A549 (cell line): ENCODE measurements around the gene BMP15. TPM values are rescaled to one million over a fixed set of nuclear protein-coding genes. Genes with fewer than 3 reads are reported as not detected.

ENCODE experiments used
- ATAC-seq, 2 experiments: fragments of 200-7000 bp in 1 of 2; fragments of >200 bp in 1 of 2; cut with Nextera tagmentation in 1 of 2; cut with Tn5 transposase in 1 of 2; 3 replicates each; pipeline versions ENCODE4 v1.8.0 to v1.9.1; 2018 to 2020; ENCODE audit warnings: mild to moderate bottlenecking in 1 of 2, moderate library complexity in 1 of 2
- CTCF ChIA-PET: fragments of 300-600 bp; sonication (Branson Sonifier 250); formaldehyde crosslinking; extraction: SDS; loops from one replicate; lab custom pipeline; 2021; ENCODE audit warnings: antibody characterized with exemption, inconsistent platforms; lab: Yijun Ruan, JAX
- POLR2A ChIA-PET: fragments of 350-600 bp; formaldehyde crosslinking; extraction: SDS; loops from one replicate; lab custom pipeline; 2021; ENCODE audit warnings: antibody characterized with exemption, inconsistent platforms; lab: Yijun Ruan, JAX
- DNase-seq, 2 experiments: peaks; one replicate each; pipeline versions ENCODE4 v3.0.0 to v3.0.0-alpha.2; 2011 to 2016; ENCODE audit warnings: low read depth in 1 of 2, low spot score in 1 of 2
- FAIRE-seq: peaks from 2 replicates; lab custom pipeline; 2011; peaks lifted over from hg19 to GRCh38; lab: Jason Lieb, UNC
- H3K27ac ChIP-seq, 2 experiments: fragments of >200 bp; sonication (Bioruptor Twin); formaldehyde crosslinking; 3 replicates each; pipeline ENCODE4 v1.5.1; 2016 to 2017
- H3K4me1 ChIP-seq: fragments of >200 bp; sonication (Bioruptor Twin); formaldehyde crosslinking; 3 replicates; pipeline ENCODE4 v1.6.1; 2016
- H3K4me2 ChIP-seq: fragments of >200 bp; sonication (Bioruptor Twin); formaldehyde crosslinking; 3 replicates; pipeline ENCODE4 v1.6.1; 2016
- H3K4me3 ChIP-seq: fragments of >200 bp; sonication (Bioruptor Twin); formaldehyde crosslinking; 3 replicates; pipeline ENCODE4 v1.5.1; 2016
- H3K9me3 ChIP-seq: fragments of >200 bp; sonication (Bioruptor Twin); formaldehyde crosslinking; 3 replicates; pipeline ENCODE4 v1.6.1; 2016
- BHLHE40 ChIP-seq: IDR thresholded peaks from 2 replicates; pipeline ENCODE4 v1.6.1; 2012; ENCODE audit warnings: low read depth, low read length, inconsistent platforms
- CHD2 ChIP-seq: fragments of 150-350 bp; IDR thresholded peaks from 2 replicates; pipeline ENCODE4 v1.6.1; 2014; ENCODE audit warnings: low read length; ENCODE audit not compliant: partially characterized antibody
- EHMT2 ChIP-seq: fragments of 200-600 bp; sonication (generic); IDR thresholded peaks from 2 replicates; pipeline ENCODE4 v1.6.1; 2016; ENCODE audit warnings: antibody characterized with exemption, low read depth, mild to moderate bottlenecking, moderate library complexity
- EP300 ChIP-seq, 2 experiments: fragments of >200 bp; sonication (Bioruptor Twin); formaldehyde crosslinking; IDR thresholded peaks; 2 replicates in 1 of 2; 3 replicates in 1 of 2; pipeline ENCODE4 v1.6.1; 2016 to 2017
- HDAC2 ChIP-seq: fragments of 200-600 bp; sonication (generic); IDR thresholded peaks from 2 replicates; pipeline ENCODE4 v1.6.1; 2016
- HEYL ChIP-seq: fragments of 250-450 bp; sonication (Bioruptor Pico); IDR thresholded peaks from 2 replicates; pipeline ENCODE4 v1.8.0; 2021; ENCODE audit warnings: mild to moderate bottlenecking, moderate library complexity
- HOXB5 ChIP-seq: fragments of 250-450 bp; sonication (Bioruptor Pico); IDR thresholded peaks from 2 replicates; pipeline ENCODE4 v1.5.0; 2020; ENCODE audit warnings: mild to moderate bottlenecking, moderate library complexity
- JUN ChIP-seq, 2 experiments: fragments of >200 bp; sonication (Bioruptor Twin); formaldehyde crosslinking; IDR thresholded peaks; 2 replicates in 1 of 2; 3 replicates in 1 of 2; pipeline ENCODE4 v1.6.1; 2016 to 2017
- KDM5A ChIP-seq: fragments of 200-600 bp; sonication (generic); IDR thresholded peaks from 2 replicates; pipeline ENCODE4 v1.6.1; 2016; ENCODE audit warnings: antibody characterized with exemption, mild to moderate bottlenecking
- NPAS2 ChIP-seq: fragments of 250-450 bp; sonication (Bioruptor Pico); IDR thresholded peaks from 2 replicates; pipeline ENCODE4 v1.8.0; 2022; ENCODE audit warnings: mild to moderate bottlenecking, moderate library complexity, borderline replicate concordance
- NR3C1 ChIP-seq: fragments of >200 bp; sonication (Bioruptor Twin); formaldehyde crosslinking; IDR thresholded peaks from 3 replicates; pipeline ENCODE4 v1.6.1; 2017
- PHF8 ChIP-seq: fragments of 200-600 bp; sonication (generic); IDR thresholded peaks from 2 replicates; pipeline ENCODE4 v1.6.1; 2016; ENCODE audit warnings: low read depth, mild to moderate bottlenecking, antibody characterized with exemption, moderate library complexity, borderline replicate concordance
- POLR2AphosphoS2 ChIP-seq: conservative IDR thresholded peaks from 2 replicates; pipeline ENCODE4 v1.6.1; 2012; ENCODE audit warnings: low read length, improper control_type of control experiment, inconsistent platforms
- RFX5 ChIP-seq: fragments of 450-650 bp; IDR thresholded peaks from 2 replicates; pipeline ENCODE4 v1.7.1; 2014; ENCODE audit warnings: antibody characterized with exemption, mild to moderate bottlenecking, moderate library complexity
- SMC3 ChIP-seq: fragments of >200 bp; sonication (Bioruptor Twin); formaldehyde crosslinking; IDR thresholded peaks from 3 replicates; pipeline ENCODE4 v1.6.1; 2018; ENCODE audit warnings: inconsistent platforms
- TP53 ChIP-seq: fragments of 250-450 bp; sonication (Bioruptor Pico); IDR thresholded peaks from 2 replicates; pipeline ENCODE4 v1.5.0; 2021; ENCODE audit warnings: mild to moderate bottlenecking, moderate library complexity
- ZFP36 ChIP-seq: fragments of 450-650 bp; IDR thresholded peaks from 2 replicates; pipeline ENCODE4 v1.6.1; 2014; ENCODE audit warnings: borderline replicate concordance; ENCODE audit not compliant: partially characterized antibody
- WGBS: methylation state at CpG from one replicate; pipeline ENCODE4 v1.1.6; 2017; ENCODE audit errors: missing lambda C conversion rate; 5-methylcytosine and 5-hydroxymethylcytosine counted together
- polyA plus RNA-seq, 4 experiments: library from polyadenylated mRNA; depleted of rRNA in 3 of 4; stranded (reverse); fragments of >200 nt; fragmentation: RNase III in 1 of 4; extraction: RNeasy Plus Mini Kit Qiagen cat#74134 plus additional on column Dnase treatment in 1 of 4; gene quantifications; 2 replicates in 3 of 4; 3 replicates in 1 of 4; pipeline ENCODE4 v1.2.3, GENCODE V29; 2011 to 2017
- TF ChIP-seq, protein P1 (sequence below): fragments of 450-650 bp; IDR thresholded peaks from 2 replicates; pipeline ENCODE4 v1.6.1; 2014; ENCODE audit warnings: antibody characterized with exemption
- TF ChIP-seq, protein P2 (sequence below): fragments of 250-450 bp; sonication (Bioruptor Pico); IDR thresholded peaks from 2 replicates; pipeline ENCODE4 v1.5.0; 2020; ENCODE audit warnings: low read depth, mild to moderate bottlenecking, moderate library complexity
- TF ChIP-seq, protein P3 (sequence below): fragments of >200 bp; sonication (Bioruptor Twin); formaldehyde crosslinking; IDR thresholded peaks from 3 replicates; pipeline ENCODE4 v1.6.1; 2016

Gene BMP15
- polyA plus RNA-seq, 2 of the 4 experiments (the other 2 are of a cell fraction) = not detected

DNA sequence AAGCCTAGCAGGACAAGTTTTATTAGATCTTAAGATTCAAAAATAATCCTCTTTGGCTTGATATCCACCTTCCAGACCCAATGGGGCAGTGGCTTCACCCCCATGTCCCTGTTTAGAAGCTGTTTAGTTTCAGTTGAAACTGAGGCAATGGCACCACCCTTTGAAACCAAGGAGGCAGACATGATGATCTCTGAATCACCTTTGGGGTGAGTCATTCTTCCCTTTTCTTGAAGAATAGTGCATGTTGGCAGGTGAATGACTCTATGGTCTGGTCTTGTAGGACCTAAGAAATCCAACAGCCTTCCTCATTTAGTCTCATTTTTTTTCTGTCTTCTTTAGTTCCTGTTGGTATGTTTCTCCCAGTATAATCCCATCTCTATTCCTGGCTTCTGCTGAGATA, 29.5 kb upstream of the BMP15 start:
- H3K4me2 ChIP-seq = no peak overlapping the region
- FAIRE-seq (no peak), ATAC-seq (no peak), DNase-seq (no peak)
- H3K9me3 ChIP-seq = no peaks in the 10 kb centered on the region
- H3K4me3 ChIP-seq = no peak overlapping the region
- no peak for TF ChIP-seq JUN (IDR thresholded peaks at IDR 0.05)
- no peak for TF ChIP-seq KDM5A
- no peak for TF ChIP-seq HEYL (CRISPR knock-in tag)
- TF ChIP-seq, protein P1, sequence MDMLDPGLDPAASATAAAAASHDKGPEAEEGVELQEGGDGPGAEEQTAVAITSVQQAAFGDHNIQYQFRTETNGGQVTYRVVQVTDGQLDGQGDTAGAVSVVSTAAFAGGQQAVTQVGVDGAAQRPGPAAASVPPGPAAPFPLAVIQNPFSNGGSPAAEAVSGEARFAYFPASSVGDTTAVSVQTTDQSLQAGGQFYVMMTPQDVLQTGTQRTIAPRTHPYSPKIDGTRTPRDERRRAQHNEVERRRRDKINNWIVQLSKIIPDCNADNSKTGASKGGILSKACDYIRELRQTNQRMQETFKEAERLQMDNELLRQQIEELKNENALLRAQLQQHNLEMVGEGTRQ = no peak
- TF ChIP-seq, protein P2, sequence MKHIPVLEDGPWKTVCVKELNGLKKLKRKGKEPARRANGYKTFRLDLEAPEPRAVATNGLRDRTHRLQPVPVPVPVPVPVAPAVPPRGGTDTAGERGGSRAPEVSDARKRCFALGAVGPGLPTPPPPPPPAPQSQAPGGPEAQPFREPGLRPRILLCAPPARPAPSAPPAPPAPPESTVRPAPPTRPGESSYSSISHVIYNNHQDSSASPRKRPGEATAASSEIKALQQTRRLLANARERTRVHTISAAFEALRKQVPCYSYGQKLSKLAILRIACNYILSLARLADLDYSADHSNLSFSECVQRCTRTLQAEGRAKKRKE = no peak
- no peak for TF ChIP-seq NR3C1
- no peak for TF ChIP-seq SMC3
- no peak for TF ChIP-seq POLR2AphosphoS2
- TF ChIP-seq EP300 (IDR thresholded peaks at IDR 0.05) = no peak
- TF ChIP-seq NPAS2 = no peak
- no peak for TF ChIP-seq RFX5
- no peak for TF ChIP-seq HDAC2
- CTCF ChIA-PET = no interaction called here
- no peaks in the 10 kb centered on the region for H3K4me1 ChIP-seq
- no peak overlapping the region for H3K27ac ChIP-seq
- POLR2A ChIA-PET = no interaction called here

DNA sequence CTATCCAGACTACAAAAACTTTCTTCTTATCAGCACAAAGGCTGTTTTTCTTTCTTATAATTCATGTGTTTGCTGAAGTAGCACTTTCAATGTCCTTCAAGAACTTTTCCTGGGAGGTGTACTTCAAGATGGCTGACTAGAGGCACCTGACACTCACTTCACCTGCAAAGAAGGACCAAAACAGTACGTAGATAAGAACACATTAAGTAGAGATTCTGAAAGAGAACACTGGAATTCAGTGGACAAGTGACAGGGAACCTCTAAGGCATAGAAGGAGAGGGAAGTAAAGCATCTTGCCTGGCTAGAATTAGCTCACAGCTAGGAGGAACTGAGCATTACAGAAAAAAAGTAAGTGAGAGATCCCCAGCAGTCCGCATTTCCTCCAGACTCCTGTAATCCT, 21.7 kb upstream of the BMP15 start:
- WGBS = 0% methylated on average over 2 of the region's 2 CpGs
- DNase-seq = no peak
- Histone ChIP-seq H3K4me2 (no peak overlapping the region), H3K4me3 (no peak overlapping the region), H3K27ac (no peak overlapping the region), H3K4me1 (no peaks in the 10 kb centered on the region), H3K9me3 (no peaks in the 10 kb centered on the region)
- TF ChIP-seq NPAS2 (no peak), CHD2 (no peak)
- ATAC-seq = no peak
- ChIA-PET CTCF (interaction anchor here (1.4 kb wide), 1 partner anchor 13 kb away, joined by 3 read pairs; no protein-coding TSS in a partner anchor), POLR2A (no interaction called here)
- FAIRE-seq = no peak

DNA sequence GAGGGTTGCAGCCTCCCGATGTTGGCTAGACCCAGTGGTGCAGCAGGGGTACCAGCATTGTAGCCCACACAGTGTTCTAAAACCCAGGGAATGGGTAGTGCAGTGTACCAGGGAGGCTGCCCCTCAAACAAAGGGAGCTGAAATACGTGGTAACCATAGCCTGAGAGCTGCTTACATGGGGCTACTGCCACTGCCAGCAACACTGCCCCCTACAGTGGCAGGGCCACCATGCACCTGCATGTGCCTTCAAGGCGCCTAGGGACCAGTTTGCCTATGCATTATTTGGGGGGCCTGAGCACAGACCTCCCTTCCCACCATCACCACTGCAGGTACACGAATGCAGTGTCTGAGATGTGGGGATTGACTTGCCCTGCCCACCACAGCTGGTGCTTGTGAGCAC, 21.0 kb upstream of the BMP15 start:
- FAIRE-seq = no peak
- 13% methylated on average over 1 of the region's 4 CpGs for WGBS
- no peak for ATAC-seq

DNA sequence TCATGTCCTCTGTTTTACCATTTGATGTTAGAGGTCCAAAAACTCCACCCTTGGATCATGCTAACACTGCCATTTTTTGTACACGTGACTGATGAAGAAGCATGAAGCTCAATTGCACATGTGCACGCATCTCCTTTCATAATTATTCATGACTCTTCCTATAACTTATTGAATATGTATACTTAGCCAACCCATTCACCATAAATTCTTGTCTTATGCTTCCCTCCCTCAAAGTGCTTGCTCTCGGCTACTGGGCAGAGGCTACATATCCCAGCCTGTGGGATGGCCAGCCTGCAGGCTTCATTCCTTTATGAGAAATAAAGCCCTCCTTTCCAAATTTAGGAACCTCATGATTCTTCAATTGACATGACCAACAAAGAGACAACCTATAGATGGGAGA, 17.5 kb upstream of the BMP15 start:
- Histone ChIP-seq H3K9me3 (no peaks in the 10 kb centered on the region), H3K27ac (no peak overlapping the region), H3K4me2 (no peak overlapping the region), H3K4me3 (no peak overlapping the region), H3K4me1 (no peaks in the 10 kb centered on the region)
- DNase-seq = no peak
- 33% methylated on average over 3 of the region's 3 CpGs for WGBS
- FAIRE-seq = no peak
- ATAC-seq = no peak
- ChIA-PET POLR2A (no interaction called here), CTCF (interaction anchor here (0.9 kb wide), 1 partner anchor 202 kb away, joined by 3 read pairs; no protein-coding TSS in a partner anchor)
- TF ChIP-seq JUN (IDR thresholded peaks at IDR 0.05) = no peak

More for the DNA sequence above, 21.0 kb upstream of the BMP15 start:
- Histone ChIP-seq H3K27ac (no peak overlapping the region), H3K4me3 (no peak overlapping the region), H3K4me1 (no peaks in the 10 kb centered on the region), H3K9me3 (no peaks in the 10 kb centered on the region)
- POLR2A ChIA-PET = no interaction called here
- CTCF ChIA-PET = no interaction called here
- no peak for TF ChIP-seq BHLHE40
- TF ChIP-seq JUN (IDR thresholded peaks at IDR 0.05) = no peak
- no peak for TF ChIP-seq NPAS2
- TF ChIP-seq CHD2 = no peak
- TF ChIP-seq POLR2AphosphoS2 = no peak
- TF ChIP-seq TP53 = no peak
- TF ChIP-seq KDM5A = no peak
- no peak for TF ChIP-seq PHF8
- no peak for TF ChIP-seq HOXB5 (CRISPR knock-in tag)
- TF ChIP-seq ZFP36 = no peak
- TF ChIP-seq, protein P3, sequence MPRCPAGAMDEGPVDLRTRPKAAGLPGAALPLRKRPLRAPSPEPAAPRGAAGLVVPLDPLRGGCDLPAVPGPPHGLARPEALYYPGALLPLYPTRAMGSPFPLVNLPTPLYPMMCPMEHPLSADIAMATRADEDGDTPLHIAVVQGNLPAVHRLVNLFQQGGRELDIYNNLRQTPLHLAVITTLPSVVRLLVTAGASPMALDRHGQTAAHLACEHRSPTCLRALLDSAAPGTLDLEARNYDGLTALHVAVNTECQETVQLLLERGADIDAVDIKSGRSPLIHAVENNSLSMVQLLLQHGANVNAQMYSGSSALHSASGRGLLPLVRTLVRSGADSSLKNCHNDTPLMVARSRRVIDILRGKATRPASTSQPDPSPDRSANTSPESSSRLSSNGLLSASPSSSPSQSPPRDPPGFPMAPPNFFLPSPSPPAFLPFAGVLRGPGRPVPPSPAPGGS = no peak
- TF ChIP-seq EHMT2 = no peak
- TF ChIP-seq, all 56 proteins: peak for 0
- DNase-seq = no peak
- H3K4me2 ChIP-seq = no peak overlapping the region
